Fibroblast of lung (primary cell): ENCODE results near the gene IGSF21. TPM values are rescaled to one million over a fixed set of nuclear protein-coding genes. Genes with fewer than 3 reads are reported as not detected.

Source experiments
- DNase-seq, 2 donors: peaks; one replicate each; pipeline versions ENCODE4 v3.0.0 to v3.0.0-alpha.2; 2010; ENCODE audit warnings: low read depth in 2 of 2
- H2AFZ ChIP-seq: 2 replicates; pipeline ENCODE4 v1.5.1; 2012; ENCODE audit warnings: low read length, control low read depth, inconsistent platforms
- H3K27ac ChIP-seq: 2 replicates; pipeline ENCODE4 v1.5.1; 2011; ENCODE audit warnings: low read length, control low read depth; ENCODE audit not compliant: insufficient read depth
- H3K27me3 ChIP-seq: 2 replicates; pipeline ENCODE4 v1.5.1; 2011; ENCODE audit warnings: mild to moderate bottlenecking, low read length; ENCODE audit not compliant: control insufficient read depth, insufficient read depth
- H3K36me3 ChIP-seq: 2 replicates; pipeline ENCODE4 v1.5.1; 2011; ENCODE audit warnings: low read length; ENCODE audit not compliant: control insufficient read depth, insufficient read depth
- H3K4me1 ChIP-seq: 2 replicates; pipeline ENCODE4 v1.5.1; 2011; ENCODE audit warnings: low read length; ENCODE audit not compliant: control insufficient read depth, insufficient read depth; ENCODE audit errors: extremely low read depth
- H3K4me2 ChIP-seq: 2 replicates; pipeline ENCODE4 v1.5.1; 2011; ENCODE audit warnings: low read length, control low read depth; ENCODE audit not compliant: insufficient read depth; ENCODE audit errors: extremely low read depth
- H3K4me3 ChIP-seq, 4 experiments: fragments of 200-600 bp in 1 of 4; sonication (generic) in 1 of 4; replicated peaks in 1 of 4; 2 replicates each; pipeline ENCODE4 v1.5.1; 2011 to 2016; ENCODE audit warnings: low read length in 4 of 4, low read depth in 3 of 4, mild to moderate bottlenecking in 3 of 4, control low read depth in 2 of 4, inconsistent platforms in 1 of 4, mixed read lengths in 1 of 4; ENCODE audit not compliant: insufficient read depth in 1 of 4; ENCODE audit errors: control extremely low read depth in 1 of 4
- H3K79me2 ChIP-seq: 2 replicates; pipeline ENCODE4 v1.5.1; 2012; ENCODE audit warnings: mild to moderate bottlenecking, low read length, inconsistent platforms; ENCODE audit not compliant: control insufficient read depth, insufficient read depth
- H3K9ac ChIP-seq: 2 replicates; pipeline ENCODE4 v1.5.1; 2011; ENCODE audit warnings: mild to moderate bottlenecking, low read length, control low read depth; ENCODE audit not compliant: insufficient read depth
- H3K9me3 ChIP-seq: 2 replicates; pipeline ENCODE4 v1.5.1; 2012; ENCODE audit warnings: low read depth, low read length; ENCODE audit not compliant: control insufficient read depth, insufficient read depth
- H4K20me1 ChIP-seq: 2 replicates; pipeline ENCODE4 v1.5.1; 2011; ENCODE audit warnings: low read length; ENCODE audit not compliant: control insufficient read depth, insufficient read depth; ENCODE audit errors: extremely low read depth
- CTCF ChIP-seq, 2 donors: IDR thresholded peaks in 1 of 2; conservative IDR thresholded peaks in 1 of 2; 1 replicate in 1 of 2; 2 replicates in 1 of 2; pipeline ENCODE4 v1.5.1; 2011 to 2012; ENCODE audit warnings: low read length in 2 of 2, control low read depth in 1 of 2, inconsistent platforms in 1 of 2, low read depth in 1 of 2, mild to moderate bottlenecking in 1 of 2
- EZH2 ChIP-seq: IDR thresholded peaks from 2 replicates; pipeline ENCODE4 v1.5.1; 2012; ENCODE audit warnings: low read length, control low read depth, mild to moderate bottlenecking; ENCODE audit errors: missing control alignments
- polyA plus RNA-seq, 2 donors: library from polyadenylated mRNA; depleted of rRNA in 1 of 2; stranded (reverse) in 1 of 2; unstranded in 1 of 2; fragments of >200 nt; gene quantifications; 2 replicates each; pipeline ENCODE4 v1.2.1, GENCODE V29; 2011 to 2012; ENCODE audit warnings: missing spikeins in 1 of 2
- total RNA-seq: library from RNA; depleted of rRNA; stranded (reverse); fragments of >200 nt; gene quantifications from 2 replicates; pipeline ENCODE4 v1.2.1, GENCODE V29; 2014

The IGSF21 gene
- total and polyA plus RNA-seq, 2 donors (not counting 1 experiment from before 2014, with no cell fraction given): not detected

GRCh38 chr1:18325136-18325535 lies 217.5 kb downstream of the IGSF21 start:
- H4K20me1 ChIP-seq: no peaks in the 10 kb centered on the region
- no peak for DNase-seq
- H3K79me2 ChIP-seq: no peaks in the 10 kb centered on the region
- no peaks in the 10 kb centered on the region for H3K4me1 ChIP-seq
- no peak overlapping the region for H3K27ac ChIP-seq
- H2AFZ ChIP-seq: no peak overlapping the region
- no peak overlapping the region for H3K4me3 ChIP-seq
- H3K4me2 ChIP-seq: no peak overlapping the region
- TF ChIP-seq EZH2 (no peak), CTCF (conservative IDR thresholded peaks at IDR 0.05 in 1 of 2, IDR thresholded peaks at IDR 0.05 in 1 of 2; ENCODE audit: low read depth in 1 of 2, low read length in 2 of 2) (no peak)
- H3K9ac ChIP-seq: no peak overlapping the region
- no peaks in the 10 kb centered on the region for H3K27me3 ChIP-seq
- H3K9me3 ChIP-seq: no peaks in the 10 kb centered on the region
- no peaks in the 10 kb centered on the region for H3K36me3 ChIP-seq

DNA sequence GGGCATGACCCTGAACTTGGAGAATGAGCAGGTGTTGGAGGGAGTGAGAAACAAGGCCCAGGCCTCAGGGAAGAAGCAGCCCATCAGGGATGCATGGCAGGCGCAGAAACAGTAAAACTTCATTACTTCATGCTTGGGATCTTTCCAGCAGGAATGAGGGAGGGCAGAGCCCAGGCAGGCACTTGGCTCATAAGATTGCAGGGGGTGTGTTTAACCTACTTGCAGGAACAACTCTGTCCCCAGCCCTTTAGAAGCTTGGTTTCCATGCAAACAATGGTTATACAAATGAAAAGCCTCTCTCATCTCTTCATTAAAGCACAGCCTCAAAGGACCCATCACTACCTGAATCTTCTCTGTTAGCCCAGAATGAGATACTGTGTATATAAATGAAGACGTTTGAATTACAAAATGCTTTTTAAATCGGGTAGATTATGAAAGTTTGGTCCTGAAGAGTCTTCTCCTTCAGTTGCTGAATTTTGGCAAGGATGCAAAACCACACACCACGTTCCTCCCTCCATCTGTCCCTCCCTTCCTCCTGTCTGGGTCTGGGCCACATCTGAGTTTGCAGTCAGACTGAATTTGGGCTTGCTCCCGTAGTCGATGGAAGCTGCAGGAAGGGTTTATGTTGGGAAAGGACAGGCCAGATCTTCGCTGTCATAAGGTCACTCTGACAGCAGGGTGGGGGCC lies 218.8 kb downstream of the IGSF21 start:
- H2AFZ ChIP-seq: no peak overlapping the region
- no peaks in the 10 kb centered on the region for H3K9me3 ChIP-seq

GRCh38 chr1:18327650-18328049 lies 220.1 kb downstream of the IGSF21 start:
- Histone ChIP-seq H2AFZ (no peak overlapping the region), H3K36me3 (no peaks in the 10 kb centered on the region), H3K27me3 (no peaks in the 10 kb centered on the region), H3K4me1 (no peaks in the 10 kb centered on the region), H3K9ac (no peak overlapping the region), H3K79me2 (no peaks in the 10 kb centered on the region), H3K9me3 (no peaks in the 10 kb centered on the region), H3K27ac (no peak overlapping the region), H3K4me3 (no peak overlapping the region), H4K20me1 (no peaks in the 10 kb centered on the region), H3K4me2 (no peak overlapping the region)
- DNase-seq: no peak
- TF ChIP-seq CTCF (conservative IDR thresholded peaks at IDR 0.05 in 1 of 2, IDR thresholded peaks at IDR 0.05 in 1 of 2; ENCODE audit: low read depth in 1 of 2, low read length in 2 of 2) (no peak), EZH2 (no peak)

More for the DNA sequence above, 218.8 kb downstream of the IGSF21 start:
- Histone ChIP-seq H3K79me2 (no peaks in the 10 kb centered on the region), H3K27me3 (no peaks in the 10 kb centered on the region), H3K9ac (no peak overlapping the region), H3K4me1 (no peaks in the 10 kb centered on the region), H4K20me1 (no peaks in the 10 kb centered on the region), H3K4me3 (no peak overlapping the region), H3K36me3 (no peaks in the 10 kb centered on the region), H3K27ac (no peak overlapping the region), H3K4me2 (no peak overlapping the region)
- DNase-seq: no peak
- TF ChIP-seq CTCF (conservative IDR thresholded peaks at IDR 0.05 in 1 of 2, IDR thresholded peaks at IDR 0.05 in 1 of 2; ENCODE audit: low read depth in 1 of 2, low read length in 2 of 2) (no peak), EZH2 (no peak)
